ENCODE data around the gene SLC25A34. TPM values are rescaled to one million over a fixed set of nuclear protein-coding genes. Genes with fewer than 3 reads are reported as not detected.

SLC25A34 gene
- total and polyA plus RNA-seq, 2 of the 13 experiments (the other 11 are each of a cell fraction or from before 2014, with no cell fraction given), result 0.13 to 0.18 TPM

DNA sequence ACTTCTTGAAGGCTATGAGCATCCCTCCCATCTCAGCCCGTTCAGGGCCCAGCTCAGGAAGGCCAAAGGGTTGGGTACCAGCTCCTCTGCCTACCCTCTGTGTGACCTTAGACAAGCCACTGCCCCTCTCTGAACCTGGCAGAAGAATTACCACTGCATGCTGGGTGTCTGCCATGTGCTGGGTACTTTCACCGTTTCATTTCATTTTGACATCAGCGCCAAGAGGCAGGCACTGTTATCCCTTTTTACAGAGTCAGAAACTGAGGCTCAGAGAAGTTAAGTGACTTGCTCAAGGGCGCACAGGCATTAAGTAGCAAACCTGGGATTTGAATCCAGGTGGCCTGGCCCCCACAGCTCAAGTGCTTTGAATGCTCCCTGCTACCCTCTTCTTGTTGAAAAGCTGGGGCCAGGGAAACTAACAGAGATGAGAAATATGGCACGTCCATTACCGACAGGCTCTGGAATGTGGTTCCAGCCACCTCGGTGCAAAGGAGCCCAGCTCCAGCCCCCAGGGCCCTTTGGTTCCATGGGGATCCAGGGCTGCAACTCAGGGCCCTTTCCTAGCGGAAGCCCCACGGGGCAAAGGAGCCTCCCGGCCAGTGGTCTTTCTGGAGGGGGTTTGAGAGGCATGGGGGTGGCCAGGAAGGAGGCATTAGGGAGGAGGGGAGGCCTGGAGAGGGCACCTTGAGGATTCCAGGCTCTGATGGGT, 12.8 kb downstream of the SLC25A34 start:
- ChIA-PET CTCF (ENCODE audit: low intra/inter-chr PET ratio, low total read pairs) (no interaction called here), POLR2A (no interaction called here)
- ATAC-seq (peak; percentile 11; the same call in 2 of the 3 replicates), DNase-seq (ENCODE audit: low spot score) (no peak), FAIRE-seq (no peak)
- intact Hi-C loops (cut with micrococcal nuclease; ENCODE audit: unreplicated experiment) (loop anchor here (10.0 kb wide), 1 partner anchor 64 kb away; the partner anchor contains the start of gene PLEKHM2), in situ Hi-C loops (cut with HindIII; ENCODE audit: extremely low pct_ligation_motif_present, low pct_unique_long_range_greater_than_20kb) (no loop called here)
- H3K4me2 ChIP-seq (ENCODE audit: low read depth, low read length), result peak overlapping the region; percentile 87
- H3K9me3 ChIP-seq (ENCODE audit: low read length), result no peaks in the 10 kb centered on the region
- no peak overlapping the region for H3K27ac ChIP-seq (ENCODE audit: extremely low read length, insufficient read depth, low read length)
- peaks cover 72% of the 10 kb centered on the region for H3K4me1 ChIP-seq (ENCODE audit: insufficient read depth, low read length)
- no peaks in the 10 kb centered on the region for H3K36me3 ChIP-seq (replicated peaks in 1 of 2; ENCODE audit: control insufficient read depth in 1 of 2, insufficient read depth in 2 of 2, low read length in 2 of 2)
- H3K79me2 ChIP-seq (ENCODE audit: insufficient read depth, low read length), result no peaks in the 10 kb centered on the region
- no peaks in the 10 kb centered on the region for H4K20me1 ChIP-seq (ENCODE audit: insufficient read depth, low read length)
- no peak overlapping the region for H2AFZ ChIP-seq (ENCODE audit: low read length)
- no TSS peak for BruUV-seq (replicated peaks)
- WGBS (ENCODE audit: low lambda C conversion rate), result 42% methylated on average over 8 of the region's 10 CpGs
- peaks cover 1 to 27% of the 10 kb centered on the region in 2 experiments for H3K27me3 ChIP-seq (ENCODE audit: control insufficient read depth in 1 of 2, insufficient read depth in 2 of 2, low read length in 2 of 2)
- H3K9ac ChIP-seq (ENCODE audit: insufficient read depth, low read depth, low read length), result peak overlapping the region; percentile 50
- H3K4me3 ChIP-seq (replicated peaks in 1 of 3; ENCODE audit: insufficient read depth in 1 of 3, low read depth in 2 of 3, low read length in 3 of 3), result peak overlapping the region; percentile 24 to 68 (median 42); a peak in 5 of 6 replicates
- TF ChIP-seq SMYD3 (CRISPR knock-in tag; IDR thresholded peaks at IDR 0.05), result no peak
- no peak for TF ChIP-seq CSRNP2 (CRISPR knock-in tag; conservative IDR thresholded peaks at IDR 0.05; ENCODE audit: low read depth)
- peak; percentile 41; the same call in 1 of the 2 replicates for TF ChIP-seq ZNF772 (CRISPR knock-in tag; IDR thresholded peaks at IDR 0.05)
- no peak for TF ChIP-seq BCL3 (CRISPR knock-in tag; IDR thresholded peaks at IDR 0.05)
- TF ChIP-seq SOX6 (IDR thresholded peaks at IDR 0.05), result no peak
- TF ChIP-seq SOX6 (CRISPR knock-in tag; IDR thresholded peaks at IDR 0.05), result no peak
- no peak for TF ChIP-seq CHCHD3 (CRISPR knock-in tag; IDR thresholded peaks at IDR 0.05)
- TF ChIP-seq ZSCAN22 (CRISPR knock-in tag; IDR thresholded peaks at IDR 0.05), result no peak
- no peak for TF ChIP-seq AFF4 (CRISPR knock-in tag; IDR thresholded peaks at IDR 0.05)
- no peak for TF ChIP-seq LCORL (IDR thresholded peaks at IDR 0.05)
- TF ChIP-seq LCORL (CRISPR knock-in tag; IDR thresholded peaks at IDR 0.05), result no peak
- TF ChIP-seq ZNF629 (CRISPR knock-in tag; conservative IDR thresholded peaks at IDR 0.05), result peak; percentile 58
- TF ChIP-seq PRDM15 (CRISPR knock-in tag; IDR thresholded peaks at IDR 0.05), result no peak
- no peak for TF ChIP-seq NONO (IDR thresholded peaks at IDR 0.05)
- TF ChIP-seq NONO (CRISPR knock-in tag; conservative IDR thresholded peaks at IDR 0.05), result no peak
